Measurements from ENCODE around the gene COTL1.

DNA sequence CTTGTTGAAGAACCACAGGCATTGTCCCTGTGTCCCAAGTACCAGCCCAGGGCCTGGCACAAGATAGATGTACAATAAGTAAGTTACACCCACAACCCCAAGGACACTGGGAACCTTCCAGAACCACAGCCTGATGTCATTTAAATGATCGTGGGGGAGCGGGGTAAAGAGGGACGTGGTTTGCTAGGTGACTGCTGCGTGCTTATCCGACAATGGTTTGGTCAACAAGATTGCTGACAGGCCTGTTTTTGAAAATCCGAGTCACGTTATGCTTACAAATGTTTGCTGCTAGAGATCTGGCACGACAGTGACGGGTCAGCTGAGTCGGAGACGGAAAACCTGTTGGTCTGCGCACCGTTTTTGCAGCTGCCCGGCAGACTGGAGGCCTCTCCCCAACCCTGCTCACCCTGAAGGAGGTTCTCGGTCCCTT lies 22.8 kb downstream of the COTL1 start:
- no peak for TF ChIP-seq CTCF (IDR thresholded peaks at IDR 0.05)
- TF ChIP-seq POLR2A (IDR thresholded peaks at IDR 0.05): no peak

All from adrenal gland (tissue), 5 donors.